RWPE2 (cell line): ENCODE data around the gene CELF2.

Experiments
- ATAC-seq: fragments of 200-7000 bp; cut with Tn5 transposase; 3 replicates; pipeline ENCODE4 v1.9.1; 2021; ENCODE audit warnings: low read depth
- DNase-seq: peaks from one replicate; pipeline ENCODE4 v3.0.0-alpha.2; 2020; ENCODE audit warnings: low spot score
- H3K27ac ChIP-seq: fragments of 450-650 bp; 2 replicates; pipeline ENCODE4 v1.5.1; 2017; ENCODE audit warnings: mild to moderate bottlenecking; ENCODE audit not compliant: poor library complexity, severe bottlenecking
- H3K27me3 ChIP-seq: fragments of 250-450 bp; sonication (Bioruptor Pico); 2 replicates; pipeline ENCODE4 v1.5.1; 2021; ENCODE audit warnings: mild to moderate bottlenecking, moderate library complexity; ENCODE audit not compliant: insufficient read depth, poor library complexity, severe bottlenecking
- H3K36me3 ChIP-seq: fragments of 250-450 bp; sonication (Bioruptor Pico); 2 replicates; pipeline ENCODE4 v1.5.1; 2020; ENCODE audit warnings: low read depth, mild to moderate bottlenecking, moderate library complexity
- H3K4me1 ChIP-seq: fragments of 250-450 bp; sonication (Bioruptor Pico); 2 replicates; pipeline ENCODE4 v1.5.1; 2021; ENCODE audit warnings: mild to moderate bottlenecking, moderate library complexity; ENCODE audit not compliant: insufficient read depth, poor library complexity, severe bottlenecking
- H3K4me3 ChIP-seq: fragments of 250-450 bp; sonication (Bioruptor Pico); 2 replicates; pipeline ENCODE4 v1.5.1; 2021; ENCODE audit warnings: mild to moderate bottlenecking, moderate library complexity; ENCODE audit not compliant: severe bottlenecking
- H3K9me3 ChIP-seq: fragments of 250-450 bp; sonication (Bioruptor Pico); 2 replicates; pipeline ENCODE4 v1.5.1; 2021; ENCODE audit warnings: mild to moderate bottlenecking, moderate library complexity; ENCODE audit not compliant: severe bottlenecking
- CTCF ChIP-seq: fragments of 450-650 bp; IDR thresholded peaks from one replicate; pipeline ENCODE4 v1.5.1; 2017; ENCODE audit warnings: mild to moderate bottlenecking, moderate library complexity; ENCODE audit not compliant: poor library complexity, severe bottlenecking

CELF2 gene

GRCh38 chr10:11146402-11147171, 128.9 kb downstream of the CELF2 start:
- Histone ChIP-seq H3K27ac (no peak overlapping the region), H3K36me3 (no peaks in the 10 kb centered on the region), H3K4me1 (no peaks in the 10 kb centered on the region), H3K9me3 (no peaks in the 10 kb centered on the region), H3K27me3 (no peaks in the 10 kb centered on the region), H3K4me3 (no peak overlapping the region)
- DNase-seq (no peak), ATAC-seq (no peak)
- no peak for TF ChIP-seq CTCF

GRCh38 chr10:11147722-11148121, 130.1 kb downstream of the CELF2 start:
- Histone ChIP-seq H3K4me1 (no peaks in the 10 kb centered on the region), H3K27me3 (no peaks in the 10 kb centered on the region), H3K36me3 (no peaks in the 10 kb centered on the region), H3K4me3 (no peak overlapping the region), H3K27ac (no peak overlapping the region), H3K9me3 (no peaks in the 10 kb centered on the region)
- ATAC-seq (no peak), DNase-seq (no peak)
- no peak for TF ChIP-seq CTCF

GRCh38 chr10:11148142-11149028, 130.7 kb downstream of the CELF2 start:
- no peak for TF ChIP-seq CTCF
- H3K4me3 ChIP-seq, result no peak overlapping the region
- ATAC-seq (no peak), DNase-seq (no peak)
- H3K27me3 ChIP-seq, result no peaks in the 10 kb centered on the region
- H3K27ac ChIP-seq, result no peak overlapping the region
- no peaks in the 10 kb centered on the region for H3K9me3 ChIP-seq
- no peaks in the 10 kb centered on the region for H3K4me1 ChIP-seq
- no peaks in the 10 kb centered on the region for H3K36me3 ChIP-seq

- ATAC-seq (no peak), DNase-seq (no peak)
- H3K36me3 ChIP-seq, result no peaks in the 10 kb centered on the region
- H3K27ac ChIP-seq, result no peak overlapping the region
- no peak overlapping the region for H3K4me3 ChIP-seq
- H3K4me1 ChIP-seq, result no peaks in the 10 kb centered on the region
- H3K9me3 ChIP-seq, result no peaks in the 10 kb centered on the region
- TF ChIP-seq CTCF, result no peak
- H3K27me3 ChIP-seq, result no peaks in the 10 kb centered on the region
These were observed 132.1 kb downstream of the CELF2 start for GRCh38 chr10:11149807-11150141.
